Esophagus muscularis mucosa (tissue), 3 donors: ENCODE data around the gene EFCAB14.
"Not testable (repeated sequence)": the region's sequence is repeated elsewhere in the genome, so short reads cannot be mapped to it uniquely, and the experiment has no call there.

Experiments
- POLR2A ChIP-seq: fragments of 450-650 bp; IDR thresholded peaks from one replicate; pipeline ENCODE4 v1.6.1; 2017; ENCODE audit warnings: antibody characterized with exemption, moderate library complexity, mild to moderate bottlenecking, low read depth
- TF ChIP-seq, protein P1 (sequence below), 3 experiments: fragments of 200-600 bp in 2 of 3; fragments of 450-650 bp in 1 of 3; sonication (generic) in 2 of 3; IDR thresholded peaks; one replicate each; pipeline ENCODE4 v1.5.1; 2017 to 2019; ENCODE audit warnings: antibody characterized with exemption in 3 of 3, mild to moderate bottlenecking in 2 of 3, moderate library complexity in 1 of 3

DNA sequence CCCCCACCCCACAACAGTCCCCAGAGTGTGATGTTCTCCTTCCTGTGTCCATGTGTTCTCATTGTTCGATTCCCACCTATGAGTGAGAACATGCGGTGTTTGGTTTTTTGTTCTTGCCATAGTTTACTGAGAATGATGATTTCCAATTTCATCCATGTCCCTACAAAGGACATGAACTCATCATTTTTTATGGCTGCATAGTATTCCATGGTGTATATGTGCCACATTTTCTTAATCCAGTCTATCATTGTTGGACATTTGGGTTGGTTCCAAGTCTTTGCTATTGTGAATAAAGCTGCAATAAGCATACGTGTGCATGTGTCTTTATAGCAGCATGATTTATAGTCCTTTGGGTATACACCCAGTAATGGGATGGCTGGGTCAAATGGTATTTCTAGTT lies 67.8 kb downstream of the EFCAB14 start:
- TF ChIP-seq, protein P1, sequence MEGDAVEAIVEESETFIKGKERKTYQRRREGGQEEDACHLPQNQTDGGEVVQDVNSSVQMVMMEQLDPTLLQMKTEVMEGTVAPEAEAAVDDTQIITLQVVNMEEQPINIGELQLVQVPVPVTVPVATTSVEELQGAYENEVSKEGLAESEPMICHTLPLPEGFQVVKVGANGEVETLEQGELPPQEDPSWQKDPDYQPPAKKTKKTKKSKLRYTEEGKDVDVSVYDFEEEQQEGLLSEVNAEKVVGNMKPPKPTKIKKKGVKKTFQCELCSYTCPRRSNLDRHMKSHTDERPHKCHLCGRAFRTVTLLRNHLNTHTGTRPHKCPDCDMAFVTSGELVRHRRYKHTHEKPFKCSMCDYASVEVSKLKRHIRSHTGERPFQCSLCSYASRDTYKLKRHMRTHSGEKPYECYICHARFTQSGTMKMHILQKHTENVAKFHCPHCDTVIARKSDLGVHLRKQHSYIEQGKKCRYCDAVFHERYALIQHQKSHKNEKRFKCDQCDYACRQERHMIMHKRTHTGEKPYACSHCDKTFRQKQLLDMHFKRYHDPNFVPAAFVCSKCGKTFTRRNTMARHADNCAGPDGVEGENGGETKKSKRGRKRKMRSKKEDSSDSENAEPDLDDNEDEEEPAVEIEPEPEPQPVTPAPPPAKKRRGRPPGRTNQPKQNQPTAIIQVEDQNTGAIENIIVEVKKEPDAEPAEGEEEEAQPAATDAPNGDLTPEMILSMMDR (IDR thresholded peaks at IDR 0.05), result not testable (repeated sequence)
- not testable (repeated sequence) for TF ChIP-seq POLR2A
